ENCODE results near the gene BTAF1. TPM values are rescaled to one million over a fixed set of nuclear protein-coding genes. Genes with fewer than 3 reads are reported as not detected.

BTAF1 gene
- total RNA-seq = 10 to 100 TPM; 25.7 to 34.4 (median 27.0) TPM
- long read RNA-seq, donor 1, full-length matches to known transcripts = 2 of 13 reads
- long read RNA-seq, donor 1, partial matches to known transcripts = 6 of 13 reads
- long read RNA-seq, donor 1, other reads (novel, unspliced or antisense) = 5 of 13 reads
- long read RNA-seq, donor 2, partial matches to known transcripts = 1 of 1 reads
- long read RNA-seq, donor 2, other reads (novel, unspliced or antisense) = 0 of 1 reads

DNA sequence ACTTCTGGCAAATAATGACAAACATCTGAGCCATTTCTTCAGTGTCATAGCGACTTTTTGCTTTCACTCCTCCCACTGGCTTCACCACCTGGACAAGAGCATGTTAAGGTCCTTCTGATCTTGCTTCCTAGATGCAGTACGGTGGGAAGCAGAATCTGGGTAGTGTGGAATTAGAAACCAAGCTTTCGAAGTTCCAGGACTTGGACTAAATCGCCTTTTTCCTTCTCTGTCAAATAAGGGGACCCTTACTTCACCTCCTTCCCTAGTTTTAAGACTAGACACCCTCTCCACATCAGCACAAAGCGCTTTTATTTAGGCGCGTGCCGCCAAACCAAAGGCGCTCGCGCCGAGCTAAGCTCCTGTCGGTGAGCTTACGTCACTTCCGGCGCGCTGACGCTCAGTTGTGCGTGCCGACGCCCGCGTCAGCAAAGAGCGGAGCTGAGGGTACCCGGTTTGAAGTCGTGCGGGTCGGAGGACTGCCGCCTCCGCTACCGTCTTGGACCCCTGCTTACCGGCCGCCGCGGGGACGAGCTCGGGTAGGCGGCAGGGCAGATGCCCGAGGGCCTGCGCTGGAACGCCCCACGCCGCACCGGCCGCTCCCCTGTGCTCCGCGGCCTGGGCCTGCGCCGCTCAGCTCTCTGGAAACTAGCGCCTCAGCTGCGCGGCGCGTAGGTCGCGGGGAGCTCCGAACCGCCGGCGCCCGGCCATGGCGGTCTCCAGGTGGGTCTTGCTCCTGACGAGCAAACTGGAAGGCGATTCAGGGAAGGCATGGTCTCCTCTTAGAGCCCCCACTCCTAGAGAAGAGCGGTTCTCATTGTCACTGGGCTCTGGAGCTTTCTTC is at the start of gene BTAF1:
Gene BTAF1, plus strand, starts transcription at position 400 of the 841 bp plus-strand sequence. Its CDS starts 307 bp downstream, at position 707.
- peaks cover 13% of the 10 kb centered on the region for H3K4me1 ChIP-seq (ENCODE audit: low read depth)
- intact Hi-C loops (cut with DNase I, micrococcal nuclease) = no loop called here
- H3K9me3 ChIP-seq = peaks cover 5% of the 10 kb centered on the region
- DNase-seq (peak; percentile 93 to 97 (median 97)), ATAC-seq (peak; percentile 98)
- TF ChIP-seq, protein P1, sequence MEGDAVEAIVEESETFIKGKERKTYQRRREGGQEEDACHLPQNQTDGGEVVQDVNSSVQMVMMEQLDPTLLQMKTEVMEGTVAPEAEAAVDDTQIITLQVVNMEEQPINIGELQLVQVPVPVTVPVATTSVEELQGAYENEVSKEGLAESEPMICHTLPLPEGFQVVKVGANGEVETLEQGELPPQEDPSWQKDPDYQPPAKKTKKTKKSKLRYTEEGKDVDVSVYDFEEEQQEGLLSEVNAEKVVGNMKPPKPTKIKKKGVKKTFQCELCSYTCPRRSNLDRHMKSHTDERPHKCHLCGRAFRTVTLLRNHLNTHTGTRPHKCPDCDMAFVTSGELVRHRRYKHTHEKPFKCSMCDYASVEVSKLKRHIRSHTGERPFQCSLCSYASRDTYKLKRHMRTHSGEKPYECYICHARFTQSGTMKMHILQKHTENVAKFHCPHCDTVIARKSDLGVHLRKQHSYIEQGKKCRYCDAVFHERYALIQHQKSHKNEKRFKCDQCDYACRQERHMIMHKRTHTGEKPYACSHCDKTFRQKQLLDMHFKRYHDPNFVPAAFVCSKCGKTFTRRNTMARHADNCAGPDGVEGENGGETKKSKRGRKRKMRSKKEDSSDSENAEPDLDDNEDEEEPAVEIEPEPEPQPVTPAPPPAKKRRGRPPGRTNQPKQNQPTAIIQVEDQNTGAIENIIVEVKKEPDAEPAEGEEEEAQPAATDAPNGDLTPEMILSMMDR (IDR thresholded peaks at IDR 0.05) = no peak
- H3K4me3 ChIP-seq = peak within 1 kb of the TSS; percentile 60
- H3K36me3 ChIP-seq (ENCODE audit: low read depth) = no peaks in the 10 kb centered on the region

DNA sequence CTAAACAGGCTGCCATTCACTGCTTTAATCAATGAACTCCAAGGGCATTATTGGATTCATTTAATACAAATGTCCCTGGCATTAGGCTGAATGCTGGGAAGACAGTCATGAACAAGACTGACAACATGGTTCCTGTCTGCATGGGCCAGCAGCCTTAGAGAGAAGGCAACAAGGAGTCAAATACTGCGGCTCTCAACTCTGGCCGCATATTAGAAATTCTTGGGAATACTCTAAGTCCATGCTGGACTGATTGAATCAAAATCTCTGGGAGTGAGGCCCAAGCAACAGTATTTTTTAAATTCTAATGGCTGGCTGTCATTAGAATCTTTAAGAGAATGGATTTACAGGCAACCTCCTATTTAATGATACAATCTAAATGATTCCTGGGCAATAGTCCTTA is 48.4 kb upstream of the BTAF1 start:
- DNase-seq = no peak
- no peaks in the 10 kb centered on the region for H3K36me3 ChIP-seq (ENCODE audit: low read depth)
- TF ChIP-seq, protein P1 (IDR thresholded peaks at IDR 0.05) = no peak
- H3K9me3 ChIP-seq = no peaks in the 10 kb centered on the region
- H3K4me1 ChIP-seq (ENCODE audit: low read depth) = no peaks in the 10 kb centered on the region
- no peak overlapping the region for H3K4me3 ChIP-seq
- ATAC-seq = no peak
- intact Hi-C loops (cut with DNase I, micrococcal nuclease) = no loop called here

DNA sequence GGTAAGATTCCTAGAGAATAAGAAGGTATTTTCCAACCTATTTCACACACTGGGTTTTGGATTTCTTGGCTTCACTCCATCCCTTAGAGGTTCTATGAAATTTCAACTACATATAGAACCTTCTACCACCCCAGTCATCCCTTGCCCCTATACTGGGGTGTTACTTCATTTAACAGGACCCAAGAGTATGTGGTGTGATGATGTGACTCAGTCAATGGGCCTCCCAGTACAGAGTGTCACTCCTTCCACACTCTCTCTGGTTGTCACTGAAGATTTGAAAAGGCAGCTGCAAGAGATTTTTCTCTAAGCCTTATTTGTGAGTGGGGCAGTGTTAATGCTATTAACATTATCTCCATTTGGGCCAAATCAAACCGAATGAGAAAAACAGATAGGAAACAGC is 47.8 kb upstream of the BTAF1 start:
- ATAC-seq (no peak), DNase-seq (no peak)
- Histone ChIP-seq H3K4me1 (ENCODE audit: low read depth) (no peaks in the 10 kb centered on the region), H3K4me3 (no peak overlapping the region), H3K36me3 (ENCODE audit: low read depth) (no peaks in the 10 kb centered on the region), H3K9me3 (no peaks in the 10 kb centered on the region)
- TF ChIP-seq, protein P1 (IDR thresholded peaks at IDR 0.05) = no peak
- intact Hi-C loops (cut with DNase I, micrococcal nuclease) = no loop called here

DNA sequence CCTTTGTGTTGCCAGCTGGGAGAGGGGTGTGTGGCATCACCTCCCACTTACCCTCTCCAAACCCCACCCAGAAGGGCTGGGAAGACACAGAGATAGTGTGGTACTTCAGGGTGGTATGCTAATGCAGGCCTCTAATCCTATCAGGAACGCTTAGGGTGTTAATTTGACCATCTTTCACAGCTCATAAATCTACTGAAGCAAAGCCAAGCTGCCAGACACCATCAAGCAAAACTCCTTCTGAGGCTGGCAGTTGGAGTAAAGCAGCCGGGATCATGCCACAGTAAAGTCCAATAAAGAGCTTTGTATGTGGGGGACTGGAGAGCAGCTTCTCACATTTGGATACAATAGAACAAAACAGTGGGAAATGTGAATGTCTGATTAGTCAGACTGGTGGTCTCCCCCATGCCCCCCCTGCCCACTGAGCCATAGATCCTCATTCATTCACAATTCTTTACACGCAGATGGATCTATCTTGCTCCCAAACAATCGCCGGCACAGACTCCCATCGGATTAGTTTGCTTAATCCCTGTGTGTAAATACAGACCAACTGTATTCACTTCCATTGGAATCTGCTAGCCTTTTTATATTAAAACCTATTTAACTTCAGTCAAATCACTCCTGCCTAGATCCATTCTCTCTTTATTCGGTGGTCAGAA is 43.9 kb upstream of the BTAF1 start:
- ATAC-seq (no peak), DNase-seq (no peak)
- intact Hi-C loops (cut with DNase I, micrococcal nuclease) = no loop called here
- Histone ChIP-seq H3K4me1 (ENCODE audit: low read depth) (no peaks in the 10 kb centered on the region), H3K4me3 (no peak overlapping the region), H3K9me3 (no peaks in the 10 kb centered on the region), H3K36me3 (ENCODE audit: low read depth) (no peaks in the 10 kb centered on the region)
- TF ChIP-seq, protein P1 (IDR thresholded peaks at IDR 0.05) = no peak

DNA sequence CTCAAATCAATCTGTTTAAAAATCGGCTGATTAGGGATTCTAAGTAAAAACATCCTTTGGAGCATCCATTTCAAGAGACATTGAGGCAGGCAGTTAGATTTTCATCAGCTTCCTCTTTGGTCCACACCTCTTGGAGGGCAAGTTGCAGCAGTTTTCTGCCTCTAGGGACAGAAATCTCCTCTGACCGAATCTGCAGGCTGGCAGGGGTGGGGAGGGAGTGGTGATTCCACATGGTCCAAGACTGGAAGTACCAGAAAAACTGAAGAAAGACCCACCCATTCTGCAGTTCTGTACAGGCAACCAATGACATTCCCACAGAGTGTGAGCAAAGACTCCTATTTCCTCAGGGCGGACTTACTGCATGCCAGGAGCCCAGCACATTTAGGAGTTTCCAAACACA is 43.3 kb upstream of the BTAF1 start:
- ATAC-seq = peak; percentile 62
- Histone ChIP-seq H3K9me3 (no peaks in the 10 kb centered on the region), H3K4me1 (ENCODE audit: low read depth) (no peaks in the 10 kb centered on the region), H3K4me3 (no peak overlapping the region), H3K36me3 (ENCODE audit: low read depth) (no peaks in the 10 kb centered on the region)
- TF ChIP-seq, protein P1 (IDR thresholded peaks at IDR 0.05) = no peak
- intact Hi-C loops (cut with DNase I, micrococcal nuclease) = no loop called here
- no peak for DNase-seq
